Endothelial cell of umbilical vein (primary cell): ENCODE measurements around the gene PDE7B. TPM values are rescaled to one million over a fixed set of nuclear protein-coding genes. Genes with fewer than 3 reads are reported as not detected.
"Not testable (repeated sequence)": the region's sequence is repeated elsewhere in the genome, so short reads cannot be mapped to it uniquely, and the experiment has no call there.

Experiments used
- BruUV-seq: library from RNA; stranded (reverse); fragments of 400-500 nt; replicated peaks from 2 replicates; lab custom pipeline; 2021; lab: Mats Ljungman, UMichigan
- CTCF ChIA-PET: fragments of 300-600, 350-600 bp; sonication (Branson Sonifier 250); formaldehyde crosslinking; loops from one replicate; lab custom pipeline; 2021; ENCODE audit warnings: antibody characterized with exemption, inconsistent platforms; lab: Charles Lee
- POLR2A ChIA-PET: fragments of 300-600, 350-600 bp; sonication (Branson Sonifier 250); formaldehyde crosslinking; loops from one replicate; lab custom pipeline; 2021; ENCODE audit warnings: antibody characterized with exemption, inconsistent platforms; lab: Charles Lee
- DNase-seq: peaks from one replicate; pipeline ENCODE4 v3.0.0-alpha.2; 2011; ENCODE audit warnings: low read depth, low spot score
- FAIRE-seq: peaks from 2 replicates; lab custom pipeline; 2011; peaks lifted over from hg19 to GRCh38; lab: Jason Lieb, UNC
- H2AFZ ChIP-seq: 2 replicates; pipeline ENCODE4 v1.6.0; 2012; ENCODE audit warnings: low read depth, low read length, control low read depth, inconsistent platforms
- H3K27ac ChIP-seq: 2 replicates; pipeline ENCODE4 v1.5.1; 2011; ENCODE audit warnings: low read depth, mild to moderate bottlenecking, control low read depth, low read length, moderate library complexity; ENCODE audit not compliant: insufficient read depth
- H3K27me3 ChIP-seq, 2 experiments: 2 replicates each; pipeline versions ENCODE4 v1.6.0 to v1.6.1; 2011; ENCODE audit warnings: low read length in 2 of 2, mixed read lengths in 1 of 2; ENCODE audit not compliant: control insufficient read depth in 2 of 2, insufficient read depth in 2 of 2
- H3K36me3 ChIP-seq, 2 experiments: 2 replicates in 1 of 2; 3 replicates in 1 of 2; pipeline ENCODE4 v1.5.1; 2011; ENCODE audit warnings: low read length in 2 of 2, mild to moderate bottlenecking in 1 of 2, moderate library complexity in 1 of 2; ENCODE audit not compliant: control insufficient read depth in 2 of 2, insufficient read depth in 2 of 2; ENCODE audit errors: extremely low read depth in 1 of 2
- H3K4me1 ChIP-seq: 3 replicates; pipeline ENCODE4 v1.5.1; 2011; ENCODE audit warnings: mild to moderate bottlenecking, low read length; ENCODE audit not compliant: control insufficient read depth, insufficient read depth; ENCODE audit errors: extremely low read depth
- H3K4me2 ChIP-seq: 2 replicates; pipeline ENCODE4 v1.6.1; 2011; ENCODE audit warnings: low read length, control low read depth, mixed read lengths; ENCODE audit not compliant: insufficient read depth
- H3K4me3 ChIP-seq, 3 experiments: fragments of 200-600 bp in 1 of 3; sonication (generic), shearing (Covaris generic) in 1 of 3; replicated peaks in 1 of 3; 2 replicates each; pipeline ENCODE4 v1.5.1; 2011 to 2016; ENCODE audit warnings: control low read depth in 3 of 3, low read length in 3 of 3, mild to moderate bottlenecking in 2 of 3, inconsistent platforms in 1 of 3, low read depth in 1 of 3, moderate library complexity in 1 of 3; ENCODE audit not compliant: insufficient read depth in 1 of 3
- H3K79me2 ChIP-seq: 2 replicates; pipeline ENCODE4 v1.6.0; 2012; ENCODE audit warnings: low read length, inconsistent platforms; ENCODE audit not compliant: control insufficient read depth, insufficient read depth
- H3K9ac ChIP-seq: replicated peaks from 2 replicates; pipeline ENCODE3; 2011; ENCODE audit warnings: low read length, control low read depth; ENCODE audit not compliant: insufficient read depth; ENCODE audit errors: extremely low read depth
- H3K9me1 ChIP-seq: replicated peaks from 3 replicates; pipeline ENCODE4 v1.6.0; 2011; ENCODE audit warnings: mild to moderate bottlenecking, low read length; ENCODE audit not compliant: control insufficient read depth, insufficient read depth; ENCODE audit errors: extremely low read depth
- H3K9me3 ChIP-seq: replicated peaks from 2 replicates; pipeline ENCODE4 v1.5.1; 2012; ENCODE audit warnings: low read length, inconsistent platforms; ENCODE audit not compliant: control insufficient read depth, insufficient read depth
- H4K20me1 ChIP-seq: replicated peaks from 2 replicates; pipeline ENCODE3; 2011; ENCODE audit warnings: mild to moderate bottlenecking, low read length; ENCODE audit not compliant: control insufficient read depth, insufficient read depth; ENCODE audit errors: extremely low read depth
- FOS ChIP-seq: IDR thresholded peaks from 2 replicates; pipeline ENCODE4 v1.6.1; 2011; ENCODE audit warnings: mild to moderate bottlenecking, low read length, moderate library complexity, borderline replicate concordance; ENCODE audit not compliant: insufficient read depth
- GATA2 ChIP-seq: IDR thresholded peaks from 2 replicates; pipeline ENCODE4 v1.7.0; 2011; ENCODE audit warnings: low read depth, mild to moderate bottlenecking, moderate library complexity, mixed read lengths, low read length; ENCODE audit not compliant: insufficient read length, insufficient read depth
- JUN ChIP-seq: IDR thresholded peaks from 2 replicates; pipeline ENCODE4 v1.6.1; 2011; ENCODE audit warnings: borderline replicate concordance, low read depth; ENCODE audit not compliant: insufficient read length, insufficient read depth
- MAX ChIP-seq: IDR thresholded peaks from 2 replicates; pipeline ENCODE4 v1.6.1; 2011; ENCODE audit not compliant: insufficient read depth, insufficient read length
- POLR2A ChIP-seq: IDR thresholded peaks from 2 replicates; pipeline ENCODE4 v1.6.1; 2012; ENCODE audit warnings: low read depth, mild to moderate bottlenecking, control low read depth, low read length
- POLR2AphosphoS5 ChIP-seq: IDR thresholded peaks from 2 replicates; pipeline ENCODE4 v1.6.1; 2012; ENCODE audit warnings: low read depth, mild to moderate bottlenecking, control low read depth, low read length, moderate library complexity; ENCODE audit not compliant: insufficient read depth
- dilution Hi-C: fragments of 300-500 bp; cut with MboI; formaldehyde crosslinking; loops from one replicate; pipeline ENCODE4 v1.15.0; 2019; ENCODE audit warnings: low sequenced_read_pairs; ENCODE audit not compliant: extremely low pct_ligation_motif_present
- intact Hi-C: fragments of 100-400 bp; cut with micrococcal nuclease; formaldehyde crosslinking; loops from one replicate; pipeline ENCODE4 v1.10.0; 2022
- polyA plus RNA-seq, 4 experiments: library from polyadenylated mRNA; depleted of rRNA in 3 of 4; stranded (reverse) in 3 of 4; unstranded in 1 of 4; fragments of >200 nt; gene quantifications; 2 replicates each; pipeline versions ENCODE4 v1.2.1 to v1.2.3, GENCODE V29; 2011 to 2012; ENCODE audit warnings: missing spikeins in 1 of 4
- total RNA-seq: library from RNA; stranded (reverse); gene quantifications from 2 replicates; pipeline ENCODE4 v1.2.3, GENCODE V29; 2021

The PDE7B gene
- total and polyA plus RNA-seq, 2 donors (not counting 3 experiments of a cell fraction or from before 2014, with no cell fraction given): 20.6 to 25.1 TPM

DNA sequence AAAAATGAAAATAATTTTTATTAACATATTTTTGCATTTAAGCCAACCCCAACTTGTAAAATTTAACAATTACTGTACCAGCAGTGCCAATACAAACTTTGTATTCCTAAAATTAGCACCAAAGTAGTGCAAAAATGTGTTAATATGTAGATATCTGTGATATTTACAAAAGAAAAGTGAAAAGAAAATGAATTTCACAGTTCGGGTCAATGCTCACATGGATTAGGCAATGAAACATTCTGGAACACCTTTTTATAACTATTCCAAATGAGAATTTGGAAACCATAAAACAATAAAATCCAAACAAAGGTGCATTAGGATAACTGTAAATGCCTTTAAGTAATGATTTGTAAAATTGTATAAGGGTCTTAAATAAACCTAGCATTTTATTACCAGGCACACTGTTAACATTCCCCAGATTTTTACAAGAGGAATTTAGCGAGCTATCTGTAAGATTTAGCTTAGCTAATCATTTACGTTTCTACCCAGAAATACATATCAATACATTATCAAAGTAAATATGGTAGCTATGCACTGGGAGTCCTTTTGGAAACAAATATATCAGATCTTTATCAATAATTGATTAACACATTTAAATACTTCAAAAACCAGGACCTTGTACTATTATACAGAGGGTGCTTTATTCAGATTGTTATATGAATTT is 286.4 kb downstream of the PDE7B start:
- POLR2A ChIA-PET: no interaction called here
- FAIRE-seq: no peak
- CTCF ChIA-PET: interaction anchor here (0.9 to 1.7 kb wide), 6 partner anchors 9 to 106 kb away, joined by 3 to 6 read pairs (median 4); no protein-coding TSS in a partner anchor

DNA sequence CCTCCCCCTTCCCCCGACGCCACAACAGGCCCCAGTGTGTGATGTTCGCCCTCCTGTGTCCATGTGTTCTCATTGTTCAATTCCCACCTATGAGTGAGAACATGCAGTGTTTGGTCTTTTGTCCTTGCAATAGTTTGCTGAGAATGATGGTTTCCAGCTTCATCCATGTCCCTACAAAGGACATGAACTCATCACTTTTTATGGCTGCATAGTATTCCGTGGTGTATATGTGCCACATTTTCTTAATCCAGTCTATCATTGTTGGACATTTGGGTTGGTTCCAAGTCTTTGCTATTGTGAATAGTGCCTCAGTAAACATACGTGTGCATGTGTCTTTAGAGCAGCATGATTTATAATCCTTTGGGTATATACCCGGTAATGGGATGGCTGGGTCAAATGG is 287.6 kb downstream of the PDE7B start:
- H2AFZ ChIP-seq, H3K9me3 ChIP-seq, intact Hi-C loops, BruUV-seq, H3K27me3 ChIP-seq, H3K9ac ChIP-seq, H3K9me1 ChIP-seq, H3K36me3 ChIP-seq, H3K27ac ChIP-seq, H3K4me2 ChIP-seq, H3K4me3 ChIP-seq, H3K4me1 ChIP-seq, dilution Hi-C loops, H4K20me1 ChIP-seq, CTCF ChIA-PET, DNase-seq, H3K79me2 ChIP-seq, POLR2A ChIA-PET, FAIRE-seq: not testable (repeated sequence)

More for the DNA sequence above, 286.4 kb downstream of the PDE7B start:
- Histone ChIP-seq H3K9me3 (no peaks in the 10 kb centered on the region), H3K4me2 (no peak overlapping the region), H3K27ac (no peak overlapping the region), H2AFZ (no peak overlapping the region), H3K9ac (no peak overlapping the region), H3K9me1 (no peaks in the 10 kb centered on the region), H3K4me1 (no peaks in the 10 kb centered on the region), H3K79me2 (peaks cover 7% of the 10 kb centered on the region), H4K20me1 (no peaks in the 10 kb centered on the region), H3K36me3 (no peaks in the 10 kb centered on the region), H3K27me3 (no peaks in the 10 kb centered on the region), H3K4me3 (no peak overlapping the region)
- dilution Hi-C loops (no loop called here), intact Hi-C loops (no loop called here)
- no peak for DNase-seq
- TF ChIP-seq GATA2: no peak
- TF ChIP-seq MAX: no peak
- no peak for TF ChIP-seq POLR2A
- TF ChIP-seq JUN: no peak
- TF ChIP-seq POLR2AphosphoS5: no peak
- TF ChIP-seq FOS: no peak
- no TSS peak for BruUV-seq
